HG03558 (cell line): ENCODE measurements around the gene TESK2.
"Not testable (repeated sequence)": the region's sequence is repeated elsewhere in the genome, so short reads cannot be mapped to it uniquely, and the experiment has no call there.

Source experiments
- ATAC-seq: cut with Tn5 transposase; IDR thresholded peaks from one replicate; pipeline ENCODE4 v1.9.1; 2021; ENCODE audit warnings: moderate number of reproducible peaks; ENCODE audit not compliant: unreplicated experiment; ENCODE audit errors: extremely low read depth

Gene TESK2

DNA sequence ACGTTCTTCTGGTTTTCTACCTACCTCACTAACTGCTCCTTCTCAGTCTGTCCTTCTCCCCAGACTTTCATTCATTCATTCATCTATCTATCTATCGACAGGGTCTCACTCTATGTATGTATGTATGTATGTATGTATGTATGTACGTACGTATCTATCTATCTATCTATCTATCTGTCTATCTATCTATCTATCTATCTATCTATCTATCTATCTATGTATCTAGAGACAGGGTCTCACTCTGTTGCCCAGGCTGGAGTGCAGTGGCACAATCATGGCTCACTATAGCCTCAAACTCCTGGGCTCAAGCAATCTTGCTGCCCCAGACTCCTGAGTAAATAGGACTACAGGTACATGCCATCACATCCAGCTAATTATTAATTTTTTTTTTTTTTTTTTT, 106.8 kb downstream of the TESK2 start:
- not testable (repeated sequence) for ATAC-seq

DNA sequence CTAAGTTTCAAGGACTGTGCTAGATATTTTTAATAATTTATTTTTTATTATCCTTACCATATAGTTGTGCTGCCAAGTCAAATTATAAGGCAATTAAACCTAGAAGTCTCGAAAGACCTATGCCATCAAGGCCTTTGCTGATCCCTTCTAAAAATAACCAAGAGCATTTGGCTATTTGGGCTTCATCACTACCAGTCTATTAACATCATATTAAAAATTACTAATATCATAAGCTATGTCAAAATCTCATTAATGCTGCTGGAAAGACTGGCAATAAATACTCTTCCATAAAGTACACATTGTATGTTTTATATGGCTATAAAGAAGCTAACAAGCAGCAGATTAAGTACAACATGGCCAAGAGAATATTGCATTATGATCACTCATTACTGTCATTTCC, 107.8 kb downstream of the TESK2 start:
- ATAC-seq, result no peak

DNA sequence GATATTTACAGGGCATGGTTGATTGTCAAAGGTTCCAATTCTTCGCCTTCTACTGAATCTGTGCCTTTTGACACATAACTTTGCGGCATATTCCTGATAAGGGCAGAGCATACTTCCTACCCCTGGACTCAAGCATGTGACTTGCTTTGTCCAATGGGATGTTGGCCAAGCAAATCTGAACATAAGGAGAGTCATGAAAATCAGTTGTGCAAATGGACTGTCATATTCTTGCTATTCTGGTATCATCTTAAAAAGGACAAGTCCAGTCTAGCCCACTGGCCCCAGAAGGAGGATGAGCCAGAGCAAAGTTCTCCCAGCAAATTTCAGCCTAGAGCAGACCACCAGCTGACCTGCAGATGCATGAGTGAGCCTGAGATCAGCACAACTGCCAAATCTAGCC, 109.7 kb downstream of the TESK2 start:
- no peak for ATAC-seq

DNA sequence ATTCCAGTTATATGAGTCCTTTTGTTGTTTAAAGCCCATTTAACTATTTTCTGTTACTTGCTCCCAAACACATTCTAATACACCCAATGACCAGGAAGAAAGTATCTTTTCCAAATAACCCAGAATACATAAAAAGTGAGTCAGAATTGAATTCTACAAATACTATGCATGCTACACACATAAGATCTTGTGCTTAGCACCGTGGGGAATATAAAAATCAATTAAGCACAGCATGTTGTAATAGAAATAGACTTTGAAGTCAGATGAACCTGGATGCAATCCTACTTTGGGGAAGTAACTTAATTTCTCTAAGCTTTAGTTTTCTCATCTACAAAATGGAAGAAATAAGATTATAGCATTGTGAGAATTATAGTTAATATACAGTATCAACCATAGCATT, 110.2 kb downstream of the TESK2 start:
- no peak for ATAC-seq

DNA sequence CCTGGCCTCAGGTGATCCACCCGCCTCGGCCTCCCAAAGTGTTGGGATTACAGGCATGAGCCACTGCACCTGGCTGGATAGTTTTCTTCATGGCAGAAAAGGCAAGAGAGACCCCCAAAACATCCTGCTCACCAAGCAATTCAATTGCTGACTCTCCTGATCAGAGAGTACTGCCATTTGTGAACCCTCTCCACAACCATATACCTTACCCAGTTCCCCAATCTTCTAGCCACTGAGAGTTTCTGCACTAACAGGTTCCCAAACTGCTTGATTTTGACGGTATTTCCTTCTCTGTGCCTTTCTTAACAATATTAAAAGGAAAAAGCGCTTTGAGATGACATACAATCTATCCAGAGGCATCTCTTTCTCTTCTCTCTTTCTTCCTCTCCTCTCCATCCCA, 110.8 kb downstream of the TESK2 start:
- no peak for ATAC-seq

DNA sequence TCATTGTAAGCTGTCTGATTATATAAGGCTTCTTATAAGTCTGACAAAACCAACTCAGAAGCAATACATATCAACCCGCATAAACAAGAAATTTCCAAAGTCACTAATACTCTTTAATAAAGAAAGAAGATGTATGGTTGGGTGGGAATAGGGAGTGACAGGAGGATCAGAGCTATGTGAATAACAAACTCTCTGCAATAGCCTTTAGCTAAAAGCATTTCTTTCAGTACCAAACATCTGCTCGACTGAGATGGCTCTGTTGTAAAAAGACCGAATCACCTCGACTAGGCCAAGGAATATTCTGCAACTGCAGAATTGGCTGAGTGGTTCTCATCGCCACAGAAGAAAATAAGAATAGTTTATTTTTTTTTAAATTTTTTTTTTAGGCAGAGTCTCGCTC, 111.4 kb downstream of the TESK2 start:
- ATAC-seq, result no peak

DNA sequence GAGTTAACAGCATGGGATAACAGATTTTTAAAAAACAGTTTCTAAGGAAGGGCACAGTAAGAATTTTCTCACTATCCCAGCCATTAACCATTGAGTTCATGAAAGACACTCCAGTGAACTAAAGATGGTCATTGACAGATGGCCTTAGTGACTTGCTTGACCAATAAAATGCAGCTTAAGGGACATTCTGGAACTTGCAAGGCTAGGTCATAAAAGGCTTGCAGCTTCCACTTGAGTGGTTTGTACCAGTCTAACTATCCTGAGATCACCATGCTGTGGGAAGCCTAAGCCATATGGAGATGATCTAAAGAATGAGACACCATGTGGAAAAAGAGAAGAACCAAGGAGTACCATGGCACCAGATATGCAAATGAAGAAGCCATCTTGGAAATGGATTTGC, 112.8 kb downstream of the TESK2 start:
- ATAC-seq, result no peak

DNA sequence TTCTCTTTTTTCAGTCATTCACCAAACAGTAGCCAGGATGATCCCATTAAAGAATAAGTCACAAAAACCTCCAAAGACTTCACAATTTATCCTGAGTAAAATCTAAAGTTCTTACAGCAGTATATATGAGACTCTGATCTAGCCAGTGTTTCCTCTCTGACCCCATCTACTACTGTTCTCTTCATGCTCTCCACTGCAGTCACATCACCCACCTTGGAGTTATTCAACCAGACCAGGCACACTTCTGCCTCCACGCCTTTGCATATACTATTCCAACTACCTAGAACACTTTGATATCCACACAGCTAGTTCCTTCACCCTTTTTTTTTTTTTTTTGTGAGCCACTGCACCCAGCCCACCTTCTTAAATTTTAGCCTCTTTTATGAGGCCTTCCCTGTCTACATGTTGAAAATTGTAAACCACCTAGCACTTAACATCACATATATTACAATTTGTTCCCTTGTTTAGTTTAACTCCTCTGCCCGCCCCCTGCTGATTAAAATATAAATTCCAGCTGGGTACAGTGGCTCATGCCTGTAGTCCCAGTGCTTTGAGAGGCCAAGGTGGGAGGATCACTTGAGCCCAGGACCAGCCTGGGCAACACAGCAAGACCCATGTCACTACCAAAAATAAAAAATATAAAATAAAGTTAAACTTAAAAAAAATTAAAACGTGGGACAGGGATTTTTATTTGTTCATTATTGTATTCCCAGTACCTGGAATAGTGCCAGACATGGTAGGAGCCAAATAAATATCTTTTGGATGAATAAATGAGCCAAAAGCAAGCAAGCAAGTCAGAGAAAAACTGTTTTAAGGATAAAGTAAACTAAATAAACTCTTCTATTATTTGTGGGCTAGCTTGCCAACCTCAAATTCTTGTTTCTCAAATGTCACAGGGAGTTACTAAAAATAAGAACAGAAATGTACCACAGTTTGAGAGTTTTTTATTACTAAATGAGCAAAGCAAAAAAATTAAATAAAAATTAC, 115.6 kb downstream of the TESK2 start:
- no peak for ATAC-seq

DNA sequence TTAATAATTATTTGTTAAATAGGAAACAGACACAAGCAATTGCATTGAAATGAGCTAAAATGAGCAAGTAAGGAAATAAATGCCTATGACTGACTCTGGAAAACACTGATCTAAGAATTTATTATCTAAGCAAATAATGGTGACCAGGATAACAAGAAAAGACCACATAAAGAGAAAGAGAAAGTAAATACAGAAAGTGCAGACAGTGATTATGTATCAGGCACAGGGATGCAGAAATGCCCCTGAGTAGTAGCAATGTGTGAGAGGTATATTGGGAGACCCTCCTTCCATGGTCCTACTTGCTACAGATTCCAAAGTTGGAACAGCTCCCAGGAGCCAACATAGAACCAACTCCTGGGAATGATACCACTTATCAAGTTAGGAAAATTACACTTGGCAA, 117.4 kb downstream of the TESK2 start:
- no peak for ATAC-seq

DNA sequence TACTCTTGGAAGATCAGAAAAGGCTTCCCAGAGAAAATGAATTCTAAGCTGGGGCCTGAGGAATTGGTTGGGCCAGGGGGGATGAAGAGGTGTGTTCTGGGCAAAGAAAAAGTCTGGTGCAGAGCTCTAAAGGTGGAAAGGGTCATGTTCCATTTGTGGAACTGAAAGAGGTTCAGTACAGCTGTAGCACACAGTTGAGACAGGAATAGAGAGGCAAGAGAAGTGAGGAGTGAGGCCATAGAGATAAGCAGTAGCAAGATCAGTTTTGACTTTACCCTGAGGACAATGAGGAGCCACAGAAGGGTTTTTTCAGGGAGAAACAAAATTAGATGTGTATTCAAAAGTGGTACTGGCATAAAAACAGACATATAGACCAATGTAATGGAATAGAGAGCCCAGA, 120.4 kb downstream of the TESK2 start:
- ATAC-seq, result no peak

DNA sequence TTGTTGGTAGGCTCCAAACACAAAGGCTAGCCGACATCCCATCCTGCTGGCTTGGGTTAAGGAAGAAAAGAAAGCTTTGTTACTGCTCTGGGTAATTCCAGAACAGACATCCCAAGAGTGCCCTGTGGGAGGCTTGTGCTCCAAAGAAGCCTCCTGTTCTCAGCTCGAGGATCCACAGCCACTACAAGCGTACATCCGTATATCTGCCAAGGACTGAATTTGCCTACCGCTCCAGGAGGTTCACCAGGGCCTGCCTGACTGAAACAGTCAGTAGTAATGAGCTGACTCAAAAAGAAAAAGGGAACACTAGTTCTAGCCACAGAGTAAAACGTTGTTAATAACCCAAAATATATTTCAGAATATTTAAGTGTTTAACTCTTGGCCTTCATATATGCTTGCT, 125.9 kb downstream of the TESK2 start:
- no peak for ATAC-seq

DNA sequence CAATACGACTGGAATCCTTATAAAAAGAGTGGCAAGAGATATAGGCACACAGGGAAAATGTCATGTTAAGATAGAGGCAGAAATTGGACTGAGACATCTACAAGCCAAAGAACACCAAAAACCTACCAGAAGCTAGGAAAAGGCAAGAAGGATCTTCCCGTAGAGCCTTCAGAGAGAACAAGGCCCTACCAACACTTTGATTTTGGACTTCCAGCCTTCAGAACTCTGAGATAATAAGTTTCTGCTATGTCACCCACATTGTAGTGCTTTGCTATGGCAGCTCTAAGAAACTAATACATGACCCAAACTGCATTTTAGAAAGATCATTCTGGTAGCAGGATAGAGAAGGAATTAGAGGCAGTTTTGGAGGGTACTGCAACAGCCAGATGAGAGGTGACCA, 126.7 kb downstream of the TESK2 start:
- ATAC-seq, result no peak

DNA sequence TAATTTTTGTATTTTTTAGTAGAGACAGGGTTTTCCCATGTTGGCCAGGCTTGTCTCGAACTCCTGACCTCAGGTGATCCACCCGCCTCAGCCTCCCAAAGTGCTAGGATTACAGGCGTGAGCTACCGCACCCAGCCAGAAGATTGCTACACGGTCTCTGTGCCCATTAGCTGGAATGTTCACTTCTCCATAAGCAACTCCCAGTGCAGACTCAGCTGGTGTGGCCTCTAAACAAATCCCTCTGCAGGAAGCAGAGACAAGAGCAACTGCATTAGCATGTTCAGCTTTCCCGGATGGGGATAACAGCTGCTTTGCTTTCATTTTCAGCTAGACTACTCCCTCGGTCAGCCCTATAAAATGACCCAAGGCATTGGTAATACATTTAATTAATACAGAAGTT, 130.0 kb downstream of the TESK2 start:
- not testable (repeated sequence) for ATAC-seq

DNA sequence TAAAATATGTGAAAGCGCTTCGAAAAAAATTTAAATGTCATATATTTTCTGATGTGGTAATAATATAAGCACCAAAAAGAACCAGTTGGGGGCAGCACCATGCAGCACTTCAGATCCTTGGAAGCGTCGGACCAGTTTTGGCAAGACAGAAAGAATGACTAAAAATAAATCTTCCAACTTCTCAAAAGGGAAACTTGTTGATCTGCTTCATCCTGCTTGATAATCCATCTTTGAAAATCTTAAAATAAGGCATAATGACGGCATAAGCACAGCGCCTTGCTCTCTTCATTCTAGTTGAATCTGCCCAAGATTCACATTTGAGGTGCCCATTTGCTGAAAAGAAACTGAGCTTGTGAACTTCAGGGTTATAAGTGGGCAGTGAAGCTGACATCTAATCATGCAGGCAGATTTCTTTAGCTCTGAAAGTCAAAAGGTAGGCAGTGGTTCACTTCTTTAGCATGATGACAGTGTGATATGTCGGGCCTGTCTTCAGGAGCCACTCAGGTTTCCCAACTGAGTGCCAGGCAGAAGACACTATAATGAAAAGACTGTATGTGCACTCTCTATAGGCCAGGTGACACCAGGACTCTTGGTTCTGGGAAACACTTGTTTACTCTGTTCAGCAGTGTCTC, 131.0 kb downstream of the TESK2 start:
- ATAC-seq, result no peak

DNA sequence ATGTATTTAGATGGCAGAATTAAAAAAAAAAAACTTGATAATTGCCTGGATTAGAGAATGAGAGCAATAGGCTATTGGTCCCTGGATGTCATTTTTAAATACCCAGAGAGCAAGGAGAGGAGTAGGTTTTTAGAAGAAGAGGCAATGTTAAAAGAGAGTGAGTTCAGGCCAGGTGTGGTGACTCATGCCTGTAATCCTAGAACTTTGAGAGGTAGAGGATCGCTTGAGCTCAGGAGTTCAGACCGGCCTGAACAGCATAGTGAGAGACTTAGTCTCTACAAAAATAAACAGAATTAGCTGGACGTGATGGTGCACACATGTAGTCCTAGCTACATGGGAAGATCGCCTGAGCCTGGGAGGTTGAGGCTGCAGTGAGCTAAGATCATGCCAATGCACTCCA, 134.8 kb downstream of the TESK2 start:
- no peak for ATAC-seq

DNA sequence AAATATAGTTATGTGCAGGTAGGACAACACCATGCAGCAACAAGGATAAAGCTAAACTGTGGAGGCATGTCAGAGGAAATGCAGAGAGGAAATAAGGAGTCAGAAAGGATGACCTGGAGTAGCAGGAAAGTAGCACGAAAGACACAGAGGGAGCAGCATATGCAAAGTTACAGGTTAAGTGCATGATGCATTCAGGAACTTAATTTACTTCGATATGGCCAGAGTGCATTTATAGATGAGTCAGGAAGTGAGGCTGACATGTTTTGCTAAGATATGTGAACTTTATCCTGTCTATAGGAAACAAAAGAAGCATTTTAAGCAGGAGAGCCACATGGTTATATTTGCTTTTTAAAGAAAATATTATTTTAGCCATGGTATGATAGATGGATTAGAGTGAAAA, 135.3 kb downstream of the TESK2 start:
- ATAC-seq, result no peak

DNA sequence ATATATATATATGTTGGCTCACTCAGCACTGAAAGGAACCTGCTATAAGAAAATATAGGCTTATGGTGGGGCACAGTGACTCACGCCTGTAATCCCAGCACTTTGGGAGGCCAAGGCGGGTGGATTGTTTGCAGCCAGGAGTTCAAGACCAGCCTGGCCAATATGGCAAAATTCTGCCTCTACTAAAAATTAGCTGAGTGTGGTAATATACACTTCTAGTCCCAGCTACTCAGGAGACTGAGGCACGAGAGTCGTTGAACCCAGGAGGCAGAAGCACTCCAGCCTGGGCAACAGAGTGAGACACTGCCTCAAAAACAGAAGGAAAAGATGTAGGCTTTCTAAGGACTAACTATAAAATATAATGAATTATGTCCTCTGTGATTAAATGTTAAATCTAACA, 136.1 kb downstream of the TESK2 start:
- ATAC-seq, result no peak

DNA sequence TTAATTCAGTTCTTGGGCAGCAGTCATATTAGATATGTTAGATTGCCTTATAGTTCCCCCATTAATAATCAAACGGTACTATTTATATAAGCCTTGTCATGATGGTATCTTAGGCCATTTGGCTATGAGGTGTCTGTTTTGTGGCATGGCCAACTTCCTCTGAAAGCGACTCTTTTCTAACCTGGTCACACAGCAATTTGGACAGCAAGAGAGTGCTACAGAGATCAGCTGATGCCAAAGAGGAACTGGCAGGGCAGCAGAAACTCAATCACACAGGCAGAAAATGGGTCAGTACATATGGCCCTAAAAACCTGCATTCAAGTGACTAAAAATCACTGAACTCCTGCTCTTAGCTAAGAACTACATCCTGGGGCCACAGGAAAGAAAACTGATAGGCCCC, 137.3 kb downstream of the TESK2 start:
- ATAC-seq, result no peak

DNA sequence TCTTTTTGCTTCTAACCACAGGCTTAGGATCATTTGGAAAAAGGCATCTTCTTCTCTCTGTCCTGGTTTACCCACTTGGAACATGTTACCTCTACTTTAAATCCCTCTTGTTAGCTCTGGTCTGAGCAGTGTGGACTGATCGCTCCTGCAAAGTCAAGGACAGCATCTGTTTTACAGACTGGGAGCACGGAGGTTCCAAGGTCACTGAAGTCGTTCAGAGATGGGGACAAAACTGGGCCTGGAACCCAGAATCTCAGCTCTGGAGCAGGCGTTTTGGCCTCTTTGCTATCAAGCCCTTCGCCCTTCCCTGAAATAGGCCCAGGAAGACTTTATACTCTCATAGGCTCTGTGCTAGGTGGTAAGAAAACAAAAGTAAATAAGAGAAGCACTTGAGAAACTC, 139.5 kb downstream of the TESK2 start:
- no peak for ATAC-seq

DNA sequence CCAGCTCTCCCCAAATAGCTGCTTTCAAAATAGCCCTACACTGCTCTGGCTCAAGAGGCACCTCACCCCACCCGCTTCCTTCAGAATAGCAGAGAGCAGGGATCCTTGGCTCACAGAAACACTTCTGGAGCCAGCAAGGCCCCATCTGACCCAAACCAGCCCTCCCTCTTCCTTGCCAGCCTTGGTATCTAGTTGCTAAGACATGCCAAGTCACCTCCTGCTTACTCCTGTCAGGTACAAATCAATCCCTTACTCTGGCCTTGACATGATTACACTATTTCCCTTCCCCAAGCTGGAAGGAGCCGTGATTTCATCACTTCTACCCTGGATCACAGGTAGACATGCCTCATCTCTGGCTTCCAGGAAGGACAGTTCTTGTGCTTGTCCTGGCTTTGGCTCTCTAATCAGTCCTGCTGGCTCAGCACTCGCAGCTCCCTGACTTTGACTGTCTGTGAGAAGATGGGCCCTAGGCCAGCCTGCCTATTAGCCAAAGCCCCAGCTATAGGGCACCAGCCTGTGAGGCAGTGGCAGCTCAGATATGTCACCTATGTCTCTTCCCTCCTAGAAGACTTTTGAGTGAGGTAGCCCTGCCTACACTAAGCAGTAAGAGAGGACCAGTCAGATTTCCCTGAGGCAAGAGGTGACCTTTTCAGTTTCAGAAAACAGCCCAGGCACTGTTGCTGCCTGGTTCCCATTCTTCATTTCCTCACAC, 141.8 kb downstream of the TESK2 start:
- ATAC-seq, result no peak

DNA sequence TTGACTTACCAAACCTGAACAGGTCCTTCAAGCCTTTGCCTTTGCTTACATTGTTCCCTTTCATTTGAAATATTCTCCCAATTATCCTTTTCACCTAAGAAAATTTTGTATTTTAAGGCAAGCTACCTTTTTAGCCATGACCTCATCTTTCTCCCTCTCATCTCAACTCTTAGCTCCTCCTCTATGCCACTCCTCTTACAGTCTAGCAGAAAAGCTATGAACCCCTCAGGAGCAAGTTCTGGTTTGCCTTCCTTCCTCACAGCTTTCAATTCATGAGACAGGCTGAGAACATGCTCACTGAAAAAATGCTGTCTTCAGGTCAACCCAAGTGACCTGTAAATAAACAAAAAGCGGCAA, 142.4 kb downstream of the TESK2 start:
- ATAC-seq, result no peak
